Measurements from ENCODE around the gene LRRC7. TPM values are rescaled to one million over a fixed set of nuclear protein-coding genes. Genes with fewer than 3 reads are reported as not detected.

LRRC7 gene
- total and polyA plus RNA-seq, 5 donors from 2014 or later = 0.07 to 0.15 (median 0.15) TPM; not detected in 2

GRCh38 chr1:70171512-70171911 lies 603.8 kb downstream of the LRRC7 start:
- Mint-ChIP-seq H3K27me3 (no peaks in the 10 kb centered on the region), H3K36me3 (peaks cover 48% of the 10 kb centered on the region), H3K9me3 (no peaks in the 10 kb centered on the region), H3K4me3 (no peak overlapping the region), H3K27ac (no peak overlapping the region), H3K4me1 (peaks cover 0 to 13% (median under 1%) of the 10 kb centered on the region in 4 donors)
- Histone ChIP-seq H3K4me1 (ENCODE audit: control insufficient read depth, insufficient read depth, low read length, poor library complexity, severe bottlenecking) (no peaks in the 10 kb centered on the region), H3K36me3 (ENCODE audit: control insufficient read depth, insufficient read depth, low read length) (peaks cover 16% of the 10 kb centered on the region), H3K27me3 (ENCODE audit: control insufficient read depth, insufficient read depth, low read length) (no peaks in the 10 kb centered on the region), H3K27ac (ENCODE audit: insufficient read depth, low read length, poor library complexity, severe bottlenecking) (no peak overlapping the region), H3K4me3 (ENCODE audit: low read depth, low read length) (no peak overlapping the region), H3K9me3 (ENCODE audit: control insufficient read depth in 2 of 2, low read length in 2 of 2) (no peaks in the 10 kb centered on the region)
- ATAC-seq (ENCODE audit: low read depth in 2 of 2) (no peak), DNase-seq (no peak)

Measured in CD4-positive, CD25-positive, alpha-beta regulatory T cell (primary cell).